ENCODE results near the gene CD82.

- TF ChIP-seq ATF3 (IDR thresholded peaks at IDR 0.05; ENCODE audit: insufficient read depth, low read depth, low read length) (no peak), ZNF274 (IDR thresholded peaks at IDR 0.05; ENCODE audit: borderline replicate concordance, extremely low read depth, low read length) (no peak), CTCF (IDR thresholded peaks at IDR 0.05; ENCODE audit: control extremely low read depth in 1 of 3, insufficient read depth in 1 of 3, low read depth in 1 of 3, low read length in 3 of 3) (peak in 1 of 3 experiments; percentile 22; a peak in 1 of 4 replicates), JUN (IDR thresholded peaks at IDR 0.05; ENCODE audit: low read depth, low read length) (no peak)
These were observed at the start of gene CD82 for GRCh38 chr11:44565211-44565952.
